Fibroblast of lung (primary cell): ENCODE results near the gene LUC7L3.

Experiments used
- CTCF ChIP-seq, 2 donors: IDR thresholded peaks in 1 of 2; conservative IDR thresholded peaks in 1 of 2; 1 replicate in 1 of 2; 2 replicates in 1 of 2; pipeline ENCODE4 v1.5.1; 2011 to 2012; ENCODE audit warnings: low read length in 2 of 2, control low read depth in 1 of 2, inconsistent platforms in 1 of 2, low read depth in 1 of 2, mild to moderate bottlenecking in 1 of 2
- EZH2 ChIP-seq: IDR thresholded peaks from 2 replicates; pipeline ENCODE4 v1.5.1; 2012; ENCODE audit warnings: low read length, control low read depth, mild to moderate bottlenecking; ENCODE audit errors: missing control alignments

- no peak for TF ChIP-seq CTCF (conservative IDR thresholded peaks at IDR 0.05 in 1 of 2, IDR thresholded peaks at IDR 0.05 in 1 of 2; ENCODE audit: low read depth in 1 of 2, low read length in 2 of 2)
- no peak for TF ChIP-seq EZH2
Measured at GRCh38 chr17:50697062-50697461, 22.3 kb upstream of the LUC7L3 start.
